IPS-NIHi11 (cell line): ENCODE data around the gene LGALS7B.
"Not testable (repeated sequence)": the region's sequence is repeated elsewhere in the genome, so short reads cannot be mapped to it uniquely, and the experiment has no call there.

Experiments
- DNase-seq: peaks from one replicate; pipeline ENCODE4 v3.0.0; 2012; ENCODE audit warnings: mixed read lengths, low spot score

LGALS7B gene

GRCh38 chr19:38797781-38798180 is 8.8 kb downstream of the LGALS7B start:
- not testable (repeated sequence) for DNase-seq

- DNase-seq, result no peak
These were observed 10.1 kb downstream of the LGALS7B start for GRCh38 chr19:38799104-38799503.

- DNase-seq, result no peak
These were observed 11.8 kb downstream of the LGALS7B start for GRCh38 chr19:38800577-38801347.

- no peak for DNase-seq
These were observed 12.5 kb downstream of the LGALS7B start for GRCh38 chr19:38801359-38802095.

- DNase-seq, result peak; percentile 4
These were observed 14.5 kb downstream of the LGALS7B start for GRCh38 chr19:38803543-38803942.

GRCh38 chr19:38805180-38805579 is 16.2 kb downstream of the LGALS7B start:
- DNase-seq, result peak; percentile 6

- peak; percentile 6 for DNase-seq
These were observed 17.4 kb downstream of the LGALS7B start for GRCh38 chr19:38806371-38806770.

- not testable (repeated sequence) for DNase-seq
These were observed 18.5 kb downstream of the LGALS7B start for GRCh38 chr19:38807374-38808098.

GRCh38 chr19:38808741-38809140 is 19.7 kb downstream of the LGALS7B start:
- DNase-seq, result no peak

GRCh38 chr19:38809592-38810252 is 20.7 kb downstream of the LGALS7B start:
- no peak for DNase-seq

GRCh38 chr19:38812009-38812840 is 23.2 kb downstream of the LGALS7B start:
- peak; percentile 21 for DNase-seq

GRCh38 chr19:38812841-38813320 is 23.9 kb downstream of the LGALS7B start, which contains the start of gene LGALS4:
LGALS4 (minus strand) TSS chr19:38812945; CDS start chr19:38812886, 59 bp downstream.
- DNase-seq, result peak; percentile 23

- no peak for DNase-seq
These were observed 24.3 kb downstream of the LGALS7B start for GRCh38 chr19:38813323-38813722.

GRCh38 chr19:38813932-38814331 is 24.9 kb downstream of the LGALS7B start:
- DNase-seq, result not testable (repeated sequence)

- peak; percentile 73 for DNase-seq
These were observed 26.3 kb downstream of the LGALS7B start for GRCh38 chr19:38815059-38816001.

- no peak for DNase-seq
These were observed 27.2 kb downstream of the LGALS7B start for GRCh38 chr19:38816131-38816750.

GRCh38 chr19:38817081-38817480 is 28.1 kb downstream of the LGALS7B start:
- no peak for DNase-seq

GRCh38 chr19:38819231-38819920 is 30.4 kb downstream of the LGALS7B start:
- peak; percentile 42 for DNase-seq
